22Rv1 (cell line): ENCODE data around the gene ANKLE2.
"Not testable (repeated sequence)": the region's sequence is repeated elsewhere in the genome, so short reads cannot be mapped to it uniquely, and the experiment has no call there.

Source experiments
- H3K27ac ChIP-seq: fragments of 450-650 bp; 2 replicates; pipeline ENCODE4 v1.5.1; 2017
- ZFX ChIP-seq: fragments of 450-650 bp; IDR thresholded peaks from 2 replicates; pipeline ENCODE4 v1.6.1; 2017; ENCODE audit warnings: antibody characterized with exemption, borderline replicate concordance
- TF ChIP-seq, protein P1 (sequence below): fragments of 450-650 bp; IDR thresholded peaks from 2 replicates; pipeline ENCODE4 v1.5.1; 2017; ENCODE audit warnings: mild to moderate bottlenecking

Gene ANKLE2

DNA sequence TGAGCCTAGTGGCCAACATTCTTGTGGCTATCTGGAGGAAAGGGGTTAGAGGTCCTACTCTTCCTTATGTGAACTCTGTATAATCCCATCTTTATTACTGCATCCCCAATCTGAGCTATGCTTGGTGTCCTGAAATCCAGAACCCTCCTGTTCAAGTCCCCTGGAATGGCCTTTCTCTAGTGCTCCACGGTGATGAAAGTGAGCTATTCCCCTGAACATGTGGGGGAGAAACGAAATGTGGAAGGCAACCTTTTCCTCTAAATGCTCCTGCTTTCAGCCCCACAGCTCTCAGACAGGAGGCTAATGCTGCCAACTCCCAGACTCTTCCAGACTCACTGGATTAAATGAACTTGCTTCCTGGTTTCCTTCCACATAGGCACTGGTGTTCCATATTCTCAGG, 53.5 kb downstream of the ANKLE2 start:
- TF ChIP-seq ZFX, result no peak
- TF ChIP-seq, protein P1, sequence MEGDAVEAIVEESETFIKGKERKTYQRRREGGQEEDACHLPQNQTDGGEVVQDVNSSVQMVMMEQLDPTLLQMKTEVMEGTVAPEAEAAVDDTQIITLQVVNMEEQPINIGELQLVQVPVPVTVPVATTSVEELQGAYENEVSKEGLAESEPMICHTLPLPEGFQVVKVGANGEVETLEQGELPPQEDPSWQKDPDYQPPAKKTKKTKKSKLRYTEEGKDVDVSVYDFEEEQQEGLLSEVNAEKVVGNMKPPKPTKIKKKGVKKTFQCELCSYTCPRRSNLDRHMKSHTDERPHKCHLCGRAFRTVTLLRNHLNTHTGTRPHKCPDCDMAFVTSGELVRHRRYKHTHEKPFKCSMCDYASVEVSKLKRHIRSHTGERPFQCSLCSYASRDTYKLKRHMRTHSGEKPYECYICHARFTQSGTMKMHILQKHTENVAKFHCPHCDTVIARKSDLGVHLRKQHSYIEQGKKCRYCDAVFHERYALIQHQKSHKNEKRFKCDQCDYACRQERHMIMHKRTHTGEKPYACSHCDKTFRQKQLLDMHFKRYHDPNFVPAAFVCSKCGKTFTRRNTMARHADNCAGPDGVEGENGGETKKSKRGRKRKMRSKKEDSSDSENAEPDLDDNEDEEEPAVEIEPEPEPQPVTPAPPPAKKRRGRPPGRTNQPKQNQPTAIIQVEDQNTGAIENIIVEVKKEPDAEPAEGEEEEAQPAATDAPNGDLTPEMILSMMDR, result no peak
- H3K27ac ChIP-seq, result peak overlapping the region; percentile 98

GRCh38 chr12:132707241-132707640, 54.4 kb downstream of the ANKLE2 start:
- peak overlapping the region; percentile 8; the same call in 1 of the 2 replicates for H3K27ac ChIP-seq
- TF ChIP-seq, protein P1, result no peak
- no peak for TF ChIP-seq ZFX

DNA sequence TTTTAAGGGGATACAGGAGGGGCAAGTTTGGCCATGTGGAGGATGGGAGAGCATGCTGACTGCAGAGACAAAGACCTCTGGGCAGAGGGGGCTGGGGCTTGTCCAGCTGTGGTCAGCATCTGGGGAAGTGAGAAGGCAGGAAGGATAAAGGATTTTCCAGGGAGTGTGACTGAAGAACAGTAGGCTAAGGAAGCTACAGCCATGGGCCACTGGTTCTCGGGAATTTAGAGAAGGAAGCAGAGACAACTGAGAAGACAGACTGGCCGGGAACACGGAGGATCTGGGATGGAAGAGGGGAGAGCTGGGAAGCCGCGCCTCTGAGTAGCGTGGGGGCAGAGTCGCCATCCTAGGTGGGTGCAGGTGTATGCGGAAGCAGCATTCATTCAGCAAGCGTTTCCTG, 58.0 kb downstream of the ANKLE2 start:
- H3K27ac ChIP-seq, result 0 out of 2 replicates have a peak overlapping the region, but pooled peaks have one; percentile 29
- TF ChIP-seq, protein P1, result no peak
- no peak for TF ChIP-seq ZFX

DNA sequence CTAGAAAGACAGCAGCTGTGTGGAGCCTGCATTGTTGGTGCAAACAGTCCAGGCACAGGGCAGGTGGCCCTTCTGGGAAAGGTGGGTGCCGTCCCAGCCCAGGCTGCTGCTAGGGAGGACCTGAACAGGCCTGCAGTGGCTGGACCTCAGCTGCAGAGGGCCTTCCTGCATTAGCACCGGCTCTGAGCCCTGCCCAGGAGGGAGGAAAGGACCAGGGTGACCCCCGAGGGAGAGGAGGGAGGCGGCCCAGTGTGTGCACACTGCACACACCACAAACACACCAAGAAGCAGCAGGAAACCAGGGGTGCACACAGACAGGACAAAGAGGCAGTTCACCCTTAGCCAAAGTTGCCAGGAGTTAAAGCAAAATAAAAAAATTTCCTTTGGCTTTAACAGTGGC, 59.0 kb downstream of the ANKLE2 start:
- H3K27ac ChIP-seq, result peak overlapping the region; percentile 11; the same call in 1 of the 2 replicates

GRCh38 chr12:132700212-132700822, 61.3 kb downstream of the ANKLE2 start:
- H3K27ac ChIP-seq, result peak overlapping the region; percentile 49
- TF ChIP-seq ZFX, result no peak
- TF ChIP-seq, protein P1, result no peak

More for the DNA sequence above, 59.0 kb downstream of the ANKLE2 start:
- TF ChIP-seq ZFX, result no peak
- TF ChIP-seq, protein P1, result no peak

DNA sequence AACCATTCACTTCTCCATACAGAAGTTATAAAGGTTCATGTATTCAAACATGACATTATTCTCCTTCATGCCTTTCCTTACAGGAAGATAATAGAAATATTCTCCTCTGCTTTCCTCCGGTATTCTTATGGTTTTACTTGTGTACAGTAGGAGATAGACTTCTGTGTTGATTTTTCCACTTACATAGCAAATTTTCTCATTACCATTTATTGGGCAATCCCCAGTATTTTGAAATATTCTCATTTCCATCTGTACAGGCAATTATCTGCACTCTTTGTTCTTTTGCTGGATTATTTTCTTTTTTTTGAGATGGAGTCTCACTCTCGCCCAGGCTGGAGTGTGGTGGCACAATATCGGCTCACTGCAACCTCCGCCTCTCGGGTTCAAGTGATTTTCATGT, 63.3 kb downstream of the ANKLE2 start:
- TF ChIP-seq, protein P1, result no peak
- TF ChIP-seq ZFX, result no peak
- H3K27ac ChIP-seq, result no peak overlapping the region

- H3K27ac ChIP-seq, result no peak overlapping the region
- TF ChIP-seq, protein P1, result no peak
- no peak for TF ChIP-seq ZFX
These were observed 66.2 kb downstream of the ANKLE2 start for GRCh38 chr12:132695431-132695830.

DNA sequence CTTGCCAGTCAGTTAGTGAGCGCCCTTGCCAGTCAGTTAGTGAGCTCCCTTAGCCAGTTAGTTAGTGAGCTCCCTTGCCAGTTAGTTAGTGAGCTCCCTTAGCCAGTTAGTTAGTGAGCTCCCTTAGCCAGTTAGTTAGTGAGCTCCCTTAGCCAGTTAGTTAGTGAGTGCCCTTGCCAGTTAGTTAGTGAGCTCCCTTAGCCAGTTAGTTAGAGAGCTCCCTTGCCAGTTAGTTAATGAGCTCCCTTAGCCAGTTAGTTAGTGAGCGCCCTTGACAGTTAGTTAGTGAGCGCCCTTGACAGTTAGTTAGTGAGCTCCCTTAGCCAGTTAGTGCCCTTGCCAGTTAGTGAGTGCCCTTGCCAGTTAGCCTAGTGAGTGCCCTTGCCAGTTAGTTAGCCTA, 66.7 kb downstream of the ANKLE2 start:
- not testable (repeated sequence) for H3K27ac ChIP-seq

DNA sequence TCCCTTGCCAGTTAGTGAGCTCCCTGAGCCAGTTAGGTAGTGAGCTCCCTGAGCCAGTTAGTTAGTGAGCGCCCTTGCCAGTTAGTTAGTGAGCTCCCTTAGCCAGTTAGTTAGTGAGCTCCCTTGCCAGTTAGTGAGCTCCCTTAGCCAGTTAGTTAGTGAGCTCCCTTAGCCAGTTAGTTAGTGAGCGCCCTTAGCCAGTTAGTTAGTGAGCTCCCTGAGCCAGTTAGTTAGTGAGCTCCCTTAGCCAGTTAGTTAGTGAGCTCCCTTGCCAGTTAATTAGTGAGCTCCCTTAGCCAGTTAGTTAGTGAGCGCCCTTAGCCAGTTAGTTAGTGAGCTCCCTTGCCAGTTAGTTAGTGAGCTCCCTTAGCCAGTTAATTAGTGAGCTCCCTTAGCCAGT, 69.6 kb downstream of the ANKLE2 start:
- not testable (repeated sequence) for H3K27ac ChIP-seq
